IPS DF 4.7 (cell line): Measurements from ENCODE around the gene ZNF837.

Experiments
- DNase-seq: peaks from one replicate; pipeline ENCODE4 v3.0.0-alpha.2; 2013; ENCODE audit warnings: low spot score; ENCODE audit errors: extremely low read depth

The ZNF837 gene

GRCh38 chr19:58372311-58373133 lies 8.3 kb downstream of the ZNF837 start:
- no peak for DNase-seq

DNA sequence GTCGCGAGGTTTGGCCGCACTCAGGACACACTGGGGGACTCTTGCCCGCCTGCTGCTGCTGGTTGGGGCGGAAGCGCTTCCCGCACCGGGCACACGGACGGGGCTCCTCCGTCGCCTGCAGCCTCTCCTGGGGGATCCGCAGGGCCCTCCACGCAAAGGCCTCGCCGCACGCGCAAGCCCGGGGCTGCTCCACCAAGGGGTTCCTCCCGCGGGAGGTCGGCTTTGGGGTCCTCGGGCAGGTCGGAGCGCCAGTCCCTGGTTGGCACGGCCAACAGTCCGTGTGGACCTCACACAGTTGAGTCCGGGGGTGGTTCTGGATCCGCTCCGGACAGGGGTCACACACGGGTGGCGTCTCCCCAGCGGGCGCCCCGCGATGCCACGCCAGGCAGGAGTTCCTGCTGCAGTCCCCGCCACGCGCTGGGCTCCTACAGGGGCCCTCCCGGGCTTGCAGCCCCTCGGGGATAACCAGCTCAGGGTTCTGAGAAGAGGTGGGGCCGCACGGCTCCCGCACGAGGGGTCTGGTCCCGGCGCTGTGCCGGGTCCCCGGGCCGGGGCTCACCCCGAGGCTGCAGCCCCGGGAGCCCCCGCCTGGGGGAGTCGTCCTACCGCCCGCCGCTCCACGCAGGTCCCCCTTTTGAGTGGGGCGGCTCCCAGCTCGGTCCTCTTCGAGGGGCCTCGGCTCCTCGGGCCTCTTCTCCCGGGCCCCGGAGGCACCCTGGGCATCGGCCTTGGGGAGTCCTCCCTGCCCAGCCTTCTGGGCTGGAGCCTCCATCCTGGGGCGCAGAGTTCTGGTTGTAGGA lies 12.1 kb downstream of the ZNF837 start:
- DNase-seq, result no peak

DNA sequence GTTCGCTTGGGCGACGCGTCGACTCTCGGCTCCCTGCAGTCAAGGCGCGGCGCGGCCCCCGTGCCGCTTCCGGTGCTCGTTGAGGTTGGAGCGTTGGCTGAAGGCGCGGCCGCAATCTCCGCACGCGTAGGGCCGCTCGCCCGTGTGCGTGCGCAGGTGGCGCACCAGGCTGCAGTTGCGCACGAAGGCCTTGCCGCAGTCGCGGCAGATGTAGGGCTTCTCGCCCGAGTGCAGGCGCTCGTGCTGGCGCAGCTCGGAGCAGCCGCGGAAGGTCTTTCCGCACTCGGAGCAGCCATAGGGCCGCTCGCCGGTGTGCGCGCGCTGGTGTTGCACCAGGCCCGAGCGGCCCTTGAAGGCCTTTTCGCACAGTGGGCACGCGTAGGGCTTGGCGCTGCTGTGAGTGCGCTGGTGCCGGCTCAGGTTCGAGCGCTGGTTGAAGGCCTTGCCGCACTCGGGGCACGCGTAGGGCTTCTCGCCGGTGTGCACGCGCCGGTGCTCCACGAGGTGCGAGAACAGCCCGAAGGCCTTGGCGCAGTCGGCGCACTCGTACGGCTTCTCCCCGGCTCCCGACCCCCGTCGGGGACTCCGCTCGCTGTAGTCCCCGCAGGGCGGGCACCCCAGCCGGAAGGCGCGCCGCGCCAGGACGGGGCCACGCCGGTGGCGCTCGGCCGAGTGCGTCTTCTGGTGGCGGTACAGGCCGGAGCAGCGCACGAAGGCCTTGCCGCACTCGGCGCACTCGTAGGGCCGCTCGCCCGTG lies 13.0 kb downstream of the ZNF837 start:
- no peak for DNase-seq

DNA sequence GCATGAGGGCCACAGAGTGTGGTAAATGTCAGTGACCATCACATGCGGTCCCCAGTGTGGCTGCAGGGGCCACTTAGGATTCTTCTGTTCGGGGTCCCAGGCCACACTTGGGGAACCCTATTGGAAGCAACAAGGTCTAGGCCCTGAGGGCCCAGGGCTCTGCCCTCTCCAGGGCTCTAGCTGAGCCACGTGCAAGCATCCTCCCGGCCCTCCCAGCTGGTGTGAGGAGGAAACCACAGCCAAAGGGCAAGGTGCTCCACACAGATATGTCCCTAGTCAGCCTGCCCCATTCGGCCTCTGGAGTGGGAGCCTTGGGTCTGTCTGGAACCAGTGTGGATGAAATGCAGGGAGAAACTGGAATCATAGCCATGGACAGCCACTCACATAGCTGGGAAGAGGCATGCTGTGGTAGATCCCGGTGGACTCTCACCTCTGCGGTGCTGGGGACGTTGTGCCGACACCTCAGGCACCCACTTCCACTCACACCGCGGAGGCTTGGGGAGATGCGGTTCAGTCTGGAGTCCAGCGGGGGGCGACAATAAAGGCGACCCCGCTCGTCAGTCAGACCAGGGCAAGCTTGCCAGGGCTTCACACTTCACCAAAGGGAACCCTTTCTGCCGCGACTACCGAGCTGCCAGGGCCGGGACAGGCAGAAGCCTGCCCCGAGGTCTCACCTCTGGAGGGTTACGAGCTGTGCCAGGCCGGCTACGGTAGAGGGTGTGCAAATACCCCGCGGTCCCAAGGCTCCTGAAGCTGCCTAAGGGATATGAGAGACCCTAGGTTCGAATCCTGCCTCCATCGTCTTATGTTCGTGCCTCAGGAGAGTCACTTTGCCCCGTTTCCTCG lies 14.0 kb downstream of the ZNF837 start:
- DNase-seq, result no peak

DNA sequence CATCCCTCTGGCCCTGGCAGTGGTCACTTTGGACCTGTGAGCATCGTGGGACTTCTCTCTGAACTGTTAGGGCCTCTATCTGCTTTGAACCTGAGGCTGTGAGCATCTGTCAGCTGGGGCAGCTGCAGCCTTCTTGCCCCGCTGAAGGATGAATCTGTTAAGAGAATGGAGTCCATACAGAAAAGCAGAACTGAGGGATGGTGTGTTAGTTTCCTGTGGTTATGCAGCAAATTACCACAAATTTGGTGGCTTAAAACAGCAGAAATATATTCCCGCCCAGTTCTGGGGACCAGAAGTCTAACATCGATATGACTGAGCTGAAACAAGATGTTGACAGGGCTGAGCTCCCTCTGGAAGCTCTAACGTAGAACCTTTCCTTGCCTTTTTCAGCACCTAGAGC lies 16.7 kb downstream of the ZNF837 start:
- DNase-seq, result no peak

GRCh38 chr19:58362272-58362994 lies 18.4 kb downstream of the ZNF837 start, which contains the start of gene ZNF497:
ZNF497 (minus strand) TSS chr19:58362751; CDS start chr19:58357635, 5,116 bp downstream.
- DNase-seq, result no peak

GRCh38 chr19:58361900-58362271 lies 18.9 kb downstream of the ZNF837 start:
- no peak for DNase-seq

GRCh38 chr19:58357481-58358145 lies 23.2 kb downstream of the ZNF837 start:
- DNase-seq, result no peak

DNA sequence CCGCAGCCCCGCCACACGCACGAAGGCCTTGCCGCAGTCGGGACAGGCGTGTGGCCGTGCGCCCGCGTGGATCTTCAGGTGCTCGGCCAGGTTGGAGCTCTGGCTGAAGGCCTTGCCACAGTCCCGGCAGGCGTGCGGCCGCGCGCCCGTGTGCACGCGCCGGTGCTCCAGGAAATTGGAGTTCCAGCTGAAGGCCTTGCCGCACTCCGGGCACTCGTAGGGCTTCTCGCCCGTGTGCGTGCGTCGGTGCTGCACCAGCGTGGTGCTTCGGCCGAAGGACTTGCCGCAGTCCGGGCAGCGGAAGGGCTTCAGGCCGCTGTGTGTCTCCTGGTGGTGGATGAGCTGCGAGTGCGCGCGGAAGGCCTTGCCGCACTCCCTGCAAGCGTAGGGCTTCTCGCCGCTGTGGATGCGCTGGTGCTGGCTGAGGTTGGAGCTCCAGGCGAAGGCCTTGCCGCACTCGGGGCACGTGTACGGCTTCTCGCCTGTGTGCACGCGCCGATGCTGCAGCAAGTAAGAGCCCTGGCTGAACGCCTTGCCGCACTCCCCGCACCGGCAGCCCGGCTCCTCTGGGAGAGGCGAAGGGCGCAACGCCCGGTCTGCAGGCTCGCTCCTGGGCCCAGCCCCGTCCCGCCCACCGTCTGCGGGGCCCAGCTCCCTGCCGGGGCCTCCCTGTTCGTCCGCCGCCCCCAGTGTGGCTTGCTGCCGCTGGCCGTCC lies 23.9 kb downstream of the ZNF837 start:
- no peak for DNase-seq

- no peak for DNase-seq
These were observed 24.7 kb downstream of the ZNF837 start for GRCh38 chr19:58355908-58356765.

DNA sequence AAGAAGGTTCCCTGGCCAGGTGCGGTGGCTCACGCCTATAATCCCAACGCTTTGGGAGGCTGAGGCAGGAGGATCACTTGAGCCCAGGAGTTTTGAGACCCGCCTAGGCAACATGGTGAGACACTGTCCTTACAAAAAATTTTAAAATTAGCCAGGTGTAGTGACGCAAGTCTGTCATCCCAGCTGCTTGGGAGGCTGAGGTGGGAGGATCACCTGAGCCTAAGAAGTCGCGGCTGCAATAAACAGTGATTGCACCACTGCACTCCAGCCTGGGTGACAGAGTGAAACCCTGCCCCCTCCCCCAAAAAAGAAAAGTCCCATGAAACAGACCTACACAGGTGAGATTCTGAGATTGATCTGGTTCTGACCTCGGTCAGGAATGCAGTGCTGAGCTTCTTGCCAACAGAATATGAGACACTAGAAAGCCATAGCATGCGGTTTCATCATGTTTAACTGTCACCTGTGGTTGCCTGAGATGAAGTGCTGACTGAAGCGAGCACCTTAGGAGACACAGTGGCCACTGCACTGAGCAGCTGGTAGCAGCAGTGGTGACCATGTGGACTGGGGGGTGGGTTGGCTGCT lies 25.5 kb downstream of the ZNF837 start:
- no peak for DNase-seq

DNA sequence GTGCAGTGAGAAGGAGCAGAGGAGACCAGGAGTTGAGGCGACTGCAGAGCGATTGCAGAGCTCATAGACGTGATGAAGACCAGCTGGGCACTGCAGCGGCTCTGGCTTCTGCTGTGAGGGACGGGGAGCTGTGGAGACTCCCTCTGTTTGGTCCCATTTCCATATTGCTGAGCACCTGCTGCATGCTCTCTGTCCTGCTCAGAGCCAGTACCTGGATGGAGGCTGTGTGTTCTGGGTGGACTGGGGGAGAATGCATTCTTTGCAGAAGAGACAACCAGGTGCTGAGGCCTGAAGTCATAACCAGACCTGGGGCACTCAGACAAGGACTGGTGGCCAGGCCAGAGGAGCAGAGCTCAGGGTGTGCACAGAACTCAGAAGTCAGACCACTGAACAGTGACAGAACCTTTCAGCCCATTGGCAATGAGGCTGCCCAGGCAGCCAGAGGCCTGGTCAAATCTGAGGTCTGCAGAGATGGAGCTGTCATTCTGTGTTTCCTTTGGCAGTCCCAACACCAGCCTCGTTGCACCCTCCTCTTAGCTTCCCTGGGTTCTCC lies 26.3 kb downstream of the ZNF837 start:
- DNase-seq, result no peak

DNA sequence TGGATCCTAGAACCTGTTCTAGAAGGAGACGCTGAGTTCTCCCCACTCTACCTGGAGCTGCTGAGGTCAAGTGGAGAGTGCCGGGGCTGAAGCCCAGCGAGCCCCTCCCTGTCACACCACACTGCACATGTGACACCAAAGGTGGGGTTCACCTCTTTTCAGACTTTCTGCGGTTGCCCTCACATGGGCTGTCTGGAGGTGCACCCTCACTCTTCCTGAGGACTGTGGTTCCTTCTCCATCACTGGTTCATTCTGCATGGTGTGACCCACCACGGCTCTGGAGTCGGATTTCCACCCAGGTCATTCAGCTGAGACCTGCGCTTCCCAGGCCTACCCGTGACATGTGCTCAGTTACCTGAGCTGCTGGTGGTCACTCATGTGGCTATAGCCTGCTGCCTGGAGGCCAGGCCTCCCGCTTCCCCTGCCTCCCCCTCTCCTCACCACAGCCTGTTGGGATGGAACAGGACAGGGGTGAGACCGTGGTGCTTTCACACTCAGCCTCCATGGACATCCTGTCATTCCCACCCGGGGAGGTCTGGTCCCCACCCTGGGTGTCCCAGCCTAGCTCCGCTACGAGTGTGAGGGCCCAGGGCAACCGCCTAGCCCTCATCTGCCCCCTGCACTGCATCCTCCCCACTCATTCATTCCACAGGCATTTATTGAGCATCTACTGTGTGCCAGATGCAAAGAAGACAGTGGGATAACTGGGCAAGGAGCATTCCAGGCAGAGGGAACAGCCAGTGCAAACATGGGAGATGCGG lies 26.9 kb downstream of the ZNF837 start:
- no peak for DNase-seq

GRCh38 chr19:58352760-58353671 lies 27.8 kb downstream of the ZNF837 start, which contains the start of gene A1BG:
A1BG (minus strand) TSS chr19:58353492; CDS start chr19:58353437, 55 bp downstream.
- no peak for DNase-seq

DNA sequence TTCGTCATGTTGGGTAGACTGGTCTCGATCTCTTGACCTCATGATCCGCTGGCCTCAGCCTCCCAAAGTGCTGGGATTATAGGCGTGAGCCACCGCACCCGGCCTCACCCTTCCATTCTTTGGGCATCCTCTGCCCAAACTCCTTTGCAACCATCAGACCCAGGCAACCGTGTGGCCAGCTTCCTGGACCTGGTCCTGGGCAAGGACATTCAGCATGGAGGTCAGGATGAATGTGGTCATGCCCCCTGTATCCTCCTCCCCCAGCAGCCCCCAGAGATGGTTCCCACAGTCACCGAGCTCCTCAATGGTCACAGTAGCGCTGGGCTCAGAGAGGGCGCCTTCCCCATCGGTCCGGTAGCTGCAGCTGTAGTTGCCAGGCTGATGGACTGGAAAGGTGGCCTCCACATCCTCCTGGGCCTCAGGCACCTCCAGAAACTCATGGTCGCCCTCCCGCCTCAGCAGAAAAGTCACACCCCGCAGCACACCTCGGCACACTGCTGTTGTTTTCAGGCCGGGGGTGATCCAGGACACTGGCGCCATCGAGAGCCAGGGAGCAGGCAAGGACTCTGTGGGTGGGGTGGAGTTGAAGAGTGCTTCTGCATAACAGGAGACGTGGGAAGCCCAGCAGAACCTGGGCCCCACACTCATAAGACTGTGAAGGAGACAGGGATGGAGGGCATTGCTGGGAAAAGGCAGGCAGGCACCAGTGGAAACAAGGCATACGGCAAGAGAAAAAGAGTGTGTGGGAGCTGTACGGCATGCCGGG lies 28.7 kb downstream of the ZNF837 start:
- DNase-seq, result no peak
